Astrocyte of the spinal cord (primary cell): ENCODE measurements around the gene WDFY4.

Source experiments
- DNase-seq: peaks from one replicate; pipeline ENCODE4 v3.0.0; 2011; ENCODE audit warnings: low read depth, low spot score
- H3K4me3 ChIP-seq: 2 replicates; pipeline ENCODE4 v1.5.1; 2011; ENCODE audit warnings: low read depth, mild to moderate bottlenecking, low read length, moderate library complexity
- in situ Hi-C: cut with HindIII; loops from 2 replicates; pipeline ENCODE4 v1.10.0; 2017; ENCODE audit warnings: low sequenced_read_pairs
- TF ChIP-seq, protein P1 (sequence below): IDR thresholded peaks from 2 replicates; pipeline ENCODE4 v1.5.1; 2012; ENCODE audit warnings: low read depth, mild to moderate bottlenecking, low read length, inconsistent platforms

The WDFY4 gene

DNA sequence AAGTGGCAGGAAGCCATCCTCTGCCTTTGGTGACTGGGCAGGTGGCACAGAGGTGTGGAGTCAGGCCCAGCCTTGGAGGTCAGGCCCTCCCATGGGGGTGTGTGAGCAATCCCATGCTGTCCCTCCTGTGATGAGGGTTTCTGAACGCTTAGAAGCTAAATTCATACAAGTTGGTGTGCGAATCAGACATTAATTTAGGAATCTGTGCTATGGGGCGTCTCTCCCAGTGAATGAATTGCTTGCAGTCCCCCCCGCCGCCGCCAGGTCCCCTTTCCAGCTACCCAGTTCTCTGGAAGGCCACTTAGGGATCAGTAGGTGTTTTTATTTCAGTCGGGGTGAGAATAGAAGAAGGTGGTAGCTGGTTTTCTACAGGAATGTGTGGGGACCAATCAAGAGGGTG, 217.4 kb downstream of the WDFY4 start:
- no peak for DNase-seq
- no peak overlapping the region for H3K4me3 ChIP-seq
- in situ Hi-C loops: no loop called here
- TF ChIP-seq, protein P1, sequence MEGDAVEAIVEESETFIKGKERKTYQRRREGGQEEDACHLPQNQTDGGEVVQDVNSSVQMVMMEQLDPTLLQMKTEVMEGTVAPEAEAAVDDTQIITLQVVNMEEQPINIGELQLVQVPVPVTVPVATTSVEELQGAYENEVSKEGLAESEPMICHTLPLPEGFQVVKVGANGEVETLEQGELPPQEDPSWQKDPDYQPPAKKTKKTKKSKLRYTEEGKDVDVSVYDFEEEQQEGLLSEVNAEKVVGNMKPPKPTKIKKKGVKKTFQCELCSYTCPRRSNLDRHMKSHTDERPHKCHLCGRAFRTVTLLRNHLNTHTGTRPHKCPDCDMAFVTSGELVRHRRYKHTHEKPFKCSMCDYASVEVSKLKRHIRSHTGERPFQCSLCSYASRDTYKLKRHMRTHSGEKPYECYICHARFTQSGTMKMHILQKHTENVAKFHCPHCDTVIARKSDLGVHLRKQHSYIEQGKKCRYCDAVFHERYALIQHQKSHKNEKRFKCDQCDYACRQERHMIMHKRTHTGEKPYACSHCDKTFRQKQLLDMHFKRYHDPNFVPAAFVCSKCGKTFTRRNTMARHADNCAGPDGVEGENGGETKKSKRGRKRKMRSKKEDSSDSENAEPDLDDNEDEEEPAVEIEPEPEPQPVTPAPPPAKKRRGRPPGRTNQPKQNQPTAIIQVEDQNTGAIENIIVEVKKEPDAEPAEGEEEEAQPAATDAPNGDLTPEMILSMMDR: no peak

- in situ Hi-C loops: no loop called here
- no peak for DNase-seq
- TF ChIP-seq, protein P1: no peak
Measured at GRCh38 chr10:48903151-48903550, 218.5 kb downstream of the WDFY4 start.

DNA sequence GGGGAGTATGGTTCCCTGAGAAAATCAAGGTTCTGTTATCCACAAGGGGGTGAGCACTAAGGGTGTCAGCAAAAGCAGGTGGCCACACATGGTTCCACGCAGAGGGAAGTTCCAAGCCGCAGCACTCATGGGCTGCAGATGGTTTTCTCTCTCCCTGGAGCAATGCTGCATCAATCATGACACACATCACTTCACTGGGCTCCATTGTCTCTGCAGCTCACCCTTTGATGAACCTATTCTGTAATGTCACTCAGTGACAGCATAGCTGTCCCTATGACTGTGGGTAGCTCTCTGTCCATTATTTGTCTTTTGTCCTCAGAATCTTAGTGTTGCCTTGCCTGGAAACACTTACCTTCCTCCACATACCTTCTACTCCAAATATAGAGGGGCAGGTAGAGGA, 220.2 kb downstream of the WDFY4 start:
- TF ChIP-seq, protein P1: no peak
- in situ Hi-C loops: no loop called here
- DNase-seq: no peak
- no peak overlapping the region for H3K4me3 ChIP-seq

More at GRCh38 chr10:48903151-48903550, 218.5 kb downstream of the WDFY4 start:
- H3K4me3 ChIP-seq: no peak overlapping the region

- in situ Hi-C loops: no loop called here
- TF ChIP-seq, protein P1: no peak
- no peak for DNase-seq
- H3K4me3 ChIP-seq: no peak overlapping the region
Measured at GRCh38 chr10:48905311-48905710, 220.6 kb downstream of the WDFY4 start.

DNA sequence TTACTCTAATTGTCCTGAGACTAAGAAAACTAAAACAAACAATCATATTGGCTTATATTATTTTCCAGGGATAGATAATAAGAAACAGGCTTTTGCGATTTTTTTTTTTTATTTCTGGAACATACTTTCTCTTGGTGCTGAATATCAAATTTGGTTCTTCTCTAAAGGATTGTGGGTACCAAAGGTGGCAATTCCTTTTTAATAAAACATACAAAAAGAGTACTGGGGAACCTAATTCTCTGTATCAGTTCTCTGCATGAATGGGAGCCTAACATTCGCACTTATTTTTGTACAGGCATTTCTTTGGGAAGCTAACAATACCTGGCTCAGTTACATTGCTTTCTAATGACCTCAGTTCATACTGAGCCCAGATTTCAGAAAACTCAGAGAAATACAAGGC, 222.2 kb downstream of the WDFY4 start:
- TF ChIP-seq, protein P1: no peak

GRCh38 chr10:48907730-48908129, 223.1 kb downstream of the WDFY4 start:
- TF ChIP-seq, protein P1: no peak
- DNase-seq: no peak
- no peak overlapping the region for H3K4me3 ChIP-seq
- in situ Hi-C loops: no loop called here

More for the DNA sequence above, 222.2 kb downstream of the WDFY4 start:
- in situ Hi-C loops: no loop called here
- no peak for DNase-seq
- no peak overlapping the region for H3K4me3 ChIP-seq

DNA sequence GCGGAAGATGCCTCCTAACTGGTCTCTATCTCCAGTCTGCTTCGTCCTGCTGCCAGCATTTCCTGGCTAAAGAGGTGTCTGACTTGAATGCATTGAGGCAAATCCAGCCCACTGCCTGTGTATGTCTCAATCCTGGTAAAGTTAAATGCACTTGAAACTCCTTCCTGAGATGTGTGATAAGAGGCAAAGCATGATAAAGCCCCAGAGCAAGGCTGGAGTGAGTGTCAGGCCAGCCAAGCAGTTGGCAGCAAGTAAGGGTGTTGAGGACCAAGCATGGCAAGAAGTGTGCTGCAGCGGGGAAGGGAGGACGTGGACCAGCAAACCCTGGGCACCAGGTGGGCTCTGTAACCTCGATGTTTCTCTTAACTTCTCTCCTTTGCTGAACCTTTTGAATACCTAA, 225.9 kb downstream of the WDFY4 start:
- DNase-seq: no peak
- TF ChIP-seq, protein P1: no peak
- in situ Hi-C loops: no loop called here
- no peak overlapping the region for H3K4me3 ChIP-seq
